Mucosa of rectum (tissue), 2 donors: Measurements from ENCODE around the gene S100A5.
"Not testable (repeated sequence)": the region's sequence is repeated elsewhere in the genome, so short reads cannot be mapped to it uniquely, and the experiment has no call there.

Experiments used
- H3K27ac ChIP-seq, 2 donors: one replicate each; pipeline ENCODE4 v1.7.0; 2013; ENCODE audit warnings: inconsistent platforms in 2 of 2, low read depth in 2 of 2, low read length in 2 of 2
- H3K27me3 ChIP-seq, 2 donors: one replicate each; pipeline ENCODE4 v1.7.0; 2013; ENCODE audit warnings: low read length in 2 of 2; ENCODE audit not compliant: control insufficient read depth in 2 of 2, insufficient read depth in 2 of 2
- H3K36me3 ChIP-seq, 2 donors: one replicate each; pipeline ENCODE4 v1.7.0; 2013; ENCODE audit warnings: low read length in 2 of 2; ENCODE audit not compliant: control insufficient read depth in 2 of 2, insufficient read depth in 2 of 2
- H3K4me1 ChIP-seq, 2 donors: one replicate each; pipeline ENCODE4 v1.7.0; 2013; ENCODE audit warnings: low read length in 2 of 2, mild to moderate bottlenecking in 1 of 2; ENCODE audit not compliant: control insufficient read depth in 2 of 2, insufficient read depth in 2 of 2
- H3K4me3 ChIP-seq, 2 donors: one replicate each; pipeline ENCODE4 v1.7.0; 2013; ENCODE audit warnings: low read length in 2 of 2
- H3K9ac ChIP-seq, 2 donors: one replicate each; pipeline ENCODE4 v1.7.0; 2013; ENCODE audit warnings: low read length in 2 of 2, low read depth in 1 of 2, mild to moderate bottlenecking in 1 of 2
- H3K9me3 ChIP-seq, 2 donors: one replicate each; pipeline ENCODE4 v1.7.0; 2013; ENCODE audit warnings: low read length in 2 of 2; ENCODE audit not compliant: control insufficient read depth in 2 of 2
- donor health status: healthy.
- donor health status: Normal muscosa, but diverticular disease.

Gene S100A5

DNA sequence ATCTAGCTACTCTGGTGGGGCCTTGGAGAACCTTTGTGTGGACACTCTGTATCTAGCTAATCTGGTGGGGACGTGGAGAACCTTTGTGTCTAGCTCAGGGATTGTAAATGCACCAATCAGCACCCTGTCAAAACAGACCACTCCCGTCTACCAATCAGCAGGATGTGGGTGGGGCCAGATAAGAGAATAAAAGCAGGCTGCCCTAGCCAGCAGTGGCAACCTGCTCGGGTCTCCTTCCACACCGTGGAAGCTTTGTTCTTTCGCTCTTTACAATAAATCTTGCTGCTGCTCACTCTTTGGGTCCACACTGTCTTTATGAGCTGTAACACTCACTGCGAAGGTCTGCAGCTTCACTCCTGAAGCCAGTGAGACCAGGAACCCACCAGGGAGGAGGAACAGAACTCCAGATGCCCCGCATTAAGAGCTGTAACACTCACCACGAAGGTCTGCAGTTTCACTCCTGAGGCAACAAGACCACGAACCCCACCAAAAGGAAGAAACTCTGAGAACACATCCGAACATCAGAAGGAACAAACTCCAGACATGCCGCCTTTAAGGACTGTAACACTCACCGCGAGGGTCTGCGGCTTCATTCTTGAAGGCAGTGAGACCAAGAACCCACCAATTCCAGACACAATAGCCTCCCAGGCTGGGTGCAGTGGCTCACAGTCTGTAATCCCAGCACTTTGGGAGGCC is 18.2 kb downstream of the S100A5 start:
- not testable (repeated sequence) for H3K4me3 ChIP-seq, H3K27ac ChIP-seq, H3K27me3 ChIP-seq, H3K9ac ChIP-seq, H3K36me3 ChIP-seq, H3K9me3 ChIP-seq, H3K4me1 ChIP-seq

DNA sequence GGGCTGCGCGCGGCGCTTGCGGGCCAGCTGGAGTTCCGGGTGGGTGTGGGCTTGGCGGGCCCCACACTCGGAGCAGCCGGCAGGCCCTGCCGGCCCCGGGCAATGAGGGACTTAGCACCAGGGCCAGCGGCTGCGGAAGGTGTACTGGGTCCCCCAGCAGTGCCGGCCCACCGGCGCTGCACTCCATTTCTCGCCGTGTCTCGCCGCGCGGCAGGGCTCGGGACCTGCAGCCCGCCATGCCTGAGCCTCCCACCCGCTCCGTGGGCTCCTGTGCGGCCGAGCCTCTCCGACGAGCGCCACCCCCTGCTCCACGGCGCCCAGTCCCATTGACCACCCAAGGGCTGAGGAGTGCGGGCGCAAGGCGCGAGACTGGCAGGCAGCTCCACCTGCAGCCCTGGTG is 18.9 kb downstream of the S100A5 start:
- not testable (repeated sequence) for H3K4me1 ChIP-seq, H3K9ac ChIP-seq, H3K4me3 ChIP-seq, H3K27me3 ChIP-seq, H3K9me3 ChIP-seq, H3K36me3 ChIP-seq, H3K27ac ChIP-seq

DNA sequence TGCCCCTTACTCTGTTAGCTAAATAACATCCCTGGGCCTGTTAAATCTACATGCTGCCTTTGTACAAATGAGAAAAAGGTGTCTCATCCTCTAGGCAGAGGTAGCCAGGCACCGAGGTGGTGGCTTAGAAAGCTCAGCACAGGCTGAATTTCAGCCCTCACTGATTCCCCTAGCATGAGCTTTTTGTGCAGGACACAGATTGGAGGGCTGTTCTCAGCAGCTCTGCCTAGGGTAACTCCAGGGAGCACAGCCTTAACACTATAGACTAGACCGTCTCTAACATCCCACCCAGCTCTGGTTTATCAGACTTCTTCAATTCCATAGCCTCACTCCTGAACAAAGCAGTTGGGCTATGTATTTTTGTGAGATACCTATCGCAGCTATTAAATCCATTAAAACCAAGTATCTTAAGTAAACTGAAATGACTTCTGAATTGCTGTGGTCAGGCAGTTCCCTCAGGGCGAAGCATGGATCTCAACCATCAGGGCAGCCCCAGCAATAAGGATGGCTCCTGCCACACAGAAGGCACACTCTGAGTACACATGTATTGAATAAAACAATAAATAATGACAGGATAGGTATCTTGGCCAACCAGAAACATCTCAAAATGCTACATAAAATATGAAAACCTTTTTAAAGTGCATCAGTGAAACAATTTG is 19.8 kb downstream of the S100A5 start:
- Histone ChIP-seq H3K4me1 (peaks cover 11 to 15% of the 10 kb centered on the region in 2 donors), H3K4me3 (no peak overlapping the region), H3K27me3 (no peaks in the 10 kb centered on the region), H3K36me3 (no peaks in the 10 kb centered on the region), H3K9ac (peak overlapping the region; percentile 28 to 47), H3K9me3 (no peaks in the 10 kb centered on the region), H3K27ac (peak overlapping the region; percentile 50 to 65)

DNA sequence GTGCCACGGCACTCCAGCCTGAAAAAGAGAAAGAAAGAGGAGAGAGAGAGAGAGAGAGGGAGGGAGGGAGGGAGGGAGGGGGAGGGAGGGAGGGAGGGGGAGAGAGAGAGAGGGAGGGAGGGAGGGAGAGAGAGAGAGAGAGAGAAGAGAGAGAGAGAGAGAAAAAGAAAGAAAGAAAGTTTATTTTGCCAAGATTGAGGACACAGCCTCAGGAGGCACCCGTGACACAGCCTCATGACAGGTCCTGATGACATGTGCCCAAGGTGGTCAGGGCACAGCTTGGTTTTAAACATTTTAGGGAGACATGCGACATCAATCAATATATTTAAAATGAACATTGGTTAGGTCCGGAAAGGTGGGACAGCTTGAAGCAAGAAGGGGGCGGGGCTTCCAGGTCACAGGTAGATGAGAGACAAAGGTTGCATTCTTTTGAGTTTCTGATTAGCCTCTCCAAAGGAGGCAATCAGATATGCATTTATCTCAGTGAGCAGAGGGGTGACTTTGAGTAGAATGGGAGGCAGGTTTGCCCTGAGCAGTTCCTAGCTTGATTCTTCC is 20.5 kb downstream of the S100A5 start:
- H3K27ac ChIP-seq, result peak overlapping the region; percentile 50 to 65
- H3K4me1 ChIP-seq, result peaks cover 17 to 21% of the 10 kb centered on the region in 2 donors
- H3K36me3 ChIP-seq, H3K27me3 ChIP-seq, H3K9me3 ChIP-seq: not testable (repeated sequence)
- H3K4me3 ChIP-seq, result peak overlapping the region; percentile 22 to 37
- H3K9ac ChIP-seq, result peak overlapping the region in 1 of 2 donors; percentile 28

DNA sequence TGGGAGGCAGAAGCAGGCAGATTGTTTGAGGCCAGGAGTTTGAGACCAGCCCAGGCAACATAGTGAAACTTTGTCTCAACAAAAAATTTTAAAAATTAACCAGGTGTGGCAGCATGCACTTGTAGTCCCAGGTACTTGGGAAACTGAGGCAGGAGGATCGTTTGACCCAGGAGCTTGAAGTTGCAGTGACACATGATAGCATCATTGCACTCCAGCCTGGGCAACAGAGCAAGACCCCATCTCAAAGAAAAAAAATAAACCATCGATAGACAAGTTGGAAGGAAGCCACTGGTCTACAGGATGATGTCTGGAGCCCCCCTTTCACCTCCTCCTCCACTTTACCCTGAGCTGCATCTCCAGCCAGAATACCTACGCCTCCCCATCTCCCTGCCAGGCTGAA is 21.5 kb downstream of the S100A5 start:
- H3K27me3 ChIP-seq, result no peaks in the 10 kb centered on the region
- H3K36me3 ChIP-seq, result no peaks in the 10 kb centered on the region
- H3K9ac ChIP-seq, result no peak overlapping the region
- H3K4me3 ChIP-seq, result no peak overlapping the region
- H3K4me1 ChIP-seq, result peaks cover 19 to 28% of the 10 kb centered on the region in 2 donors
- no peaks in the 10 kb centered on the region for H3K9me3 ChIP-seq
- H3K27ac ChIP-seq, result no peak overlapping the region

DNA sequence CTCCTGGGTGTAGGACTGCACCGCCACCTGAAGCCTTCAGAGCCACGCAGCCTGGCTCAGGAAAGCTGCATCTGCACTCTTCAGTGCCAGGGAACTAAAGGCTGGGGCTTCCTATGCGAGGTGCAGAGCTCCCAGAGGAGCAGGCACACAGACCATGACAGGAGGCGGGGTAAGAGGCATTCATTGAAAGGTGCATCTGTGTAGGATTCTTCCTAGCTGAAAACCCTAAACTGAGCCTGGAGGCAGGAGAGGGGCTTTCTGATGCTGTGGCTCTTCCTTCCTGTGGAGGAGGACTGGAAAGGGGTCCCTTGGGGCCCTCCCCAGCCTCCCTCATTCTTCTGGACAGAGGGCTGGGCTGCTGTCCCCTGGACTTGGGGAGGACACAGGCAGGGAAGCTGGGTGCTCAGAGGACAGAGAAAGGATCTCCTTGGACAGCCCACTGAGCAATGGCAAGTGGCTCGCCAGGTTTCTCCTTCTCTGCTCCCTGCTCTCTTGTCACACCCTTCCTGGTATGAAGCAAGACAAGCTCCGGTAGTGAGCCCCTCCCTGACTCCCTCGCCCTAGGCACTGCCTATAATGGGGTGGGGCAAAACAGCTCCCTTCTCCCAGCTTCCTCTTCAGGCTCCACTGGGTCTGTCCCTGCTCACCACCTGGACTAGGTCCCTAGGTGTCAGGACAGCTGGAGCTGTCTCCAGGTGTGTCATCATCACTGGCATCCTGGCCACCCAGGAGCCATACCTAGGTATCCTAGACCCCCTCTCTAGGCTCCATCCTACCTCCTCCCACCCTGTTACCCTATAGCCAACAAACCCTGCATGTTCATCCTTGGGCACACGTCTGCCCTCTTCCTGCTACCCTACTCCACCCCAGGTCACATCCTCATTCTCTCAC is 25.0 kb downstream of the S100A5 start:
- H3K9ac ChIP-seq, result peak overlapping the region; percentile 61 to 66
- peak overlapping the region in 1 of 2 donors; percentile 23 for H3K4me3 ChIP-seq
- H3K36me3 ChIP-seq, result no peaks in the 10 kb centered on the region
- no peaks in the 10 kb centered on the region for H3K9me3 ChIP-seq
- H3K27ac ChIP-seq, result peak overlapping the region; percentile 95 to 97
- peaks cover 17 to 33% of the 10 kb centered on the region in 2 donors for H3K4me1 ChIP-seq
- H3K27me3 ChIP-seq, result no peaks in the 10 kb centered on the region

DNA sequence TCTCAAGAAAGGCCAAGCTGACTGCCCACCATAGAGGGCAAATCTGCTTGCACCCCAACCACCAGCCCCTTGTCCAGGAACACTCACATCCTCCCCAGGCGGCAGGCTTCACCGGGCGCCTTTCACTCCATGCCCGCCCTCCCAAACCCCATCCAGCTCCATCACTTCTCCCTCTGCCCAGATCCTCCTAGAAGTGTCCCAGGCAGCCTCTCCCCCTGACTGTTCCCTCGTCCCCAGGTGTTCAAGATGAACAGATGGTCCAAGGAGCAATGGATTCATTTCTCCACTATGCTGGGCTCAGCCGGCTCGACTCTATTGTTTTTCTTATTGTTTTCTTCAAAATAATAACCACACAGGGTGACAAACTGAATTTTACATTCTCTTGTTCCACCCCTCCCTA is 27.1 kb downstream of the S100A5 start:
- Histone ChIP-seq H3K9ac (no peak overlapping the region), H3K9me3 (no peaks in the 10 kb centered on the region), H3K36me3 (no peaks in the 10 kb centered on the region), H3K27me3 (no peaks in the 10 kb centered on the region), H3K4me3 (no peak overlapping the region), H3K27ac (no peak overlapping the region), H3K4me1 (peaks cover 15 to 31% of the 10 kb centered on the region in 2 donors)

DNA sequence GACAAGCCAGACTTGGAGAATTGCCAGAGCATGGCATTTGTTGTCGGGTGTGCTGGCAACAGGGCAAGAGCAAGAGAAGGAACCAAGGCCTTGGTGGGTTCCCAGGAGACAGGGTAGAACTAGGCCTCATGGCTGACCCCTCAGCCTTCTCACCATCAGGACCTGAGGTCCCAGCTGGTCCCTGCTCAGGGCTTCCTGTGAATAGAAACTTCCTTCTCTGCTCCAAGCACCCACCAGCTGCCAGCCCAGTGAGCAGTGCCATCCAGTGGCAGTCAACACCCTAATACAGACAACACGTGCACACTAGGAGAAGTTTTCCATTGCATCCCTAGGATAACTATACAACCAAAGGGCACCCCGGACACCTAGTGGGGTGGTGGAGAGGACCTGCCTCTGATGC is 27.7 kb downstream of the S100A5 start:
- peak overlapping the region in 1 of 2 donors; percentile 9 for H3K27ac ChIP-seq
- no peaks in the 10 kb centered on the region for H3K27me3 ChIP-seq
- H3K9ac ChIP-seq, result no peak overlapping the region
- H3K4me1 ChIP-seq, result peaks cover 15 to 31% of the 10 kb centered on the region in 2 donors
- H3K36me3 ChIP-seq, result no peaks in the 10 kb centered on the region
- H3K4me3 ChIP-seq, result no peak overlapping the region
- H3K9me3 ChIP-seq, result no peaks in the 10 kb centered on the region

DNA sequence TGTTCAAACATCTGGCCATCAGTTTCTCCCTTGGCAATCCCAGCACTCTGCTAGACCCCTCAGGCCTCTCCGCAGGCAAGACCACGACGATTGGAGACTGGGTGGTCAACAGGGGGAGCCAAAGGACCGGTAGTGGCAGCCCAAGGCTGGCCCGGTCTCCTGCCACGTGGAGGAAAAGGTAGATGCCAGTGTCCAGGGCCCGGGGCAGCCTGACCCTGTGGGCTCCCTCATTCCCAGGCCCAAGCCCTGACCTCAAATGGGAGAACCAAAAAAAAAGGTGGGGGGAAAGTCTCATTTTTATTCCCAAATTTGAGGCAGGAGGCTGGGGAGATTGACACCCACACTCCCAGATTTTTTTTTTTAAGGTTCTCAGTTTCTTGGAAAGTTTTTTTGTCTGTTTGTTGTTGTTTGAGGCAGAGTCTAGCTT is 29.7 kb downstream of the S100A5 start:
- H3K4me3 ChIP-seq, result no peak overlapping the region
- peaks cover 8 to 29% of the 10 kb centered on the region in 2 donors for H3K4me1 ChIP-seq
- H3K36me3 ChIP-seq, result no peaks in the 10 kb centered on the region
- H3K27ac ChIP-seq, result no peak overlapping the region
- H3K9me3 ChIP-seq, result no peaks in the 10 kb centered on the region
- H3K27me3 ChIP-seq, result no peaks in the 10 kb centered on the region
- peak overlapping the region; percentile 20 to 47 for H3K9ac ChIP-seq
